Amniotic stem cell (primary cell): ENCODE measurements around the gene ESYT2.

ENCODE experiments used
- DNase-seq: peaks from one replicate; lab custom pipeline; 2025; lab: John Stamatoyannopoulos, UW

The ESYT2 gene

DNA sequence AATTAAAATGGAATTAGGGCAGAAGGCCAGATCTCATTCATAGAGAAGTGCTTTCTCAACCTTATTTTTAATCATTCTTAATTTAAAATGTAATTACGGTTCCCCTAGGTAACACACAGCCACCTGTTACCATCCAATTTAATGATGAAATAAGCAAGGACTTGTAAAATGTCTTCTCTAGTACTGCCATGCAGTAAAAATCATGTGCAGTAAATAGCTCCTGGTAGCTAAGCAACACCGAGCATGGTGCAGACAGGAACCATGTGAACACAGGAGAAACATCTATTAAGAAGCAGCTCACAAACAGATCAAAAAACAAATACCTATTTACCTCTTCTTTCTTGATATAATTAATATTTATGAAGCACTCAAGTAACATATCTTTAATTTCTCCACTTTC is 139.8 kb downstream of the ESYT2 start:
- no peak for DNase-seq

DNA sequence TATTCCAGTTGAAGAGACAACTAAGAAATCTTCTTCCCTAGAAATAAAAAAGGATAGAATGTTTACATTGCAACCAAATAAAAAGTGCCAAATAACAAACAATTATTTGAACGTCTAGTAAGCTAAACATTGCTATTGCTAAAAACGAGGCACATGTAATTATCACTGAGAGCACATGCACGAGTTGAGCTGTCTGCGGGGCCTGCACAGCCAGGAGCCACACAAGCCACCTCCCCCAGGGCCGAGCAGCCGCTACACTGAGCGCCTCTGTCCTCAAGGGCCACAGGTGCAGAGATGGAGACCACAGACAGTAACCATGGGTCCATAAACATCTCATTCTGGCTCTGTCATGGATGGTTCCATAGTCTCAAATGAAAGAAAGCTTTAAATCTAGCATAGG is 141.9 kb downstream of the ESYT2 start:
- DNase-seq, result no peak

DNA sequence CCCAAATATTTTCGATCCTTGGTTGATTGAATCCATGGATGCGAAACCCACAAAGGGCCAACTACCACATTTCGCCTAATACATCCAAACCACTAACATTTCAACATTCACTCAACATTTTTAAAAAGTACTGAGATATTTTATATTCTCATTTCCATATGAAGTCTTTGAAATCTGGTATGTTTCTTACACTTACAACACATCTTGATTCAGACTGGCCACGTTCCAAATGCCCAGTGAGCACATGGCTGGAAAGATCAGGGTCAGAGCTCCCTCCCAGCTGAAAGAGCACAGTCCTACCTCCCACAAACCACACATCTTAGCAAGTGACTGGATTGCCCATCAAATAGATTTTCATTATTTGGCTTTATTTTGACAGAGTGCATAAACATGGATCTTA is 143.6 kb downstream of the ESYT2 start:
- DNase-seq, result no peak

DNA sequence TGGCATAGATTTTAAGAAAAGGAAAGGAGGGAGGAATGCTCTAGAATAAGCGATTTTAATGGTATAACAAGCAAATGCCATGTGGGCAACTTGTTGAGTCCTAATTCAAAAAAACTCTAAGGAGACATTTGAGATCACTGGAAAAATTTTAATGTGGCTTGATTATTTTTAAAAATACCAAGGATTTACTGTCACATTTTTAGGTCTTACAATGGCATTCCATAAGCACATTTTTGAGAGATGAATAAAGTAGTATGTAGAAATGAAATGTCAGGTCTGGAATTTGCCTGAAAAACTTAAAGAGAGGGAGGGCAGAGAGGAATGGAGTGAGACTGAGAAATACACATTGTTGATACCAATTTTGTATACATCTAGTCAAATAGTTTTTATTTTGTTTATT is 145.0 kb downstream of the ESYT2 start:
- no peak for DNase-seq

DNA sequence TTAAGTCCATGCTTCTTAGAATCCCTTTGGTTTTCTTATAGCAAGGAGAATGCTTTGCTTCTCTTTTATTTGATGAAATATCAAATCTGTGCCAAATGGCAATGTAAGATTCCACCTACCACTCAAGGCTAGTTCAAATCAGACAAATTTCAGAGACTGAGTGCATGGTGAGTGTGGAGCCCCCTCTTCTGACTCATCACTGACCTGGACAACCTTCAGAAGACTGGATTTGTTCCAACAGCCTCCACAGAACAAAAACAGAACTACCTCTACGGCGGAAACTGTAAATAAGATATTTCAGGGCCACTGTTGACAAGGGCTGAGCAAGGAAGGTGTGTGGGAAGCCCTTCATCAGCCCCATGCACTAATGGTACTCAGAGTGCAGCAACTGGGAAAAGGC is 145.8 kb downstream of the ESYT2 start:
- no peak for DNase-seq

DNA sequence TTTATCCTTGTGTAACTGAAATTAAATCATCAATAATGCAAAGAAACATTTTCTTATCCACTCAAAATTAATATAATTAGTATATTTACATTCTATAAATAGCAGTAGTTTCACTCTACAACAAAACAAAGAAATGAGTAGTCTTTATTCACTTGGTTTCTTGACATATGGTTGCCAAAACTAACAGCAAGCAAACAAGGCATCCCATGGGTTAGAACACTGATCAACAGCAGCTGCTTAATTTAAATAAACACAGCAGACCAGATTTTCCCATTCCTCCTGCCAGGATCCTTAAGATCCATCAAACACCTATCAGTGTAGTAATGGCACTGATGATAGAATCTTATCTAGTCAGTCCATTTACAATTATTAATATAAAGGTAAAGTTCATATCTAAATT is 146.9 kb downstream of the ESYT2 start:
- DNase-seq, result no peak
